NCI-H748 treated with DMSO at 0.1 percent for 48 hours (cell line): ENCODE measurements around the gene RGS6.

ENCODE experiments used
- DNase-seq: peaks from one replicate; lab custom pipeline; 2025; lab: John Stamatoyannopoulos, UW

Gene RGS6

DNA sequence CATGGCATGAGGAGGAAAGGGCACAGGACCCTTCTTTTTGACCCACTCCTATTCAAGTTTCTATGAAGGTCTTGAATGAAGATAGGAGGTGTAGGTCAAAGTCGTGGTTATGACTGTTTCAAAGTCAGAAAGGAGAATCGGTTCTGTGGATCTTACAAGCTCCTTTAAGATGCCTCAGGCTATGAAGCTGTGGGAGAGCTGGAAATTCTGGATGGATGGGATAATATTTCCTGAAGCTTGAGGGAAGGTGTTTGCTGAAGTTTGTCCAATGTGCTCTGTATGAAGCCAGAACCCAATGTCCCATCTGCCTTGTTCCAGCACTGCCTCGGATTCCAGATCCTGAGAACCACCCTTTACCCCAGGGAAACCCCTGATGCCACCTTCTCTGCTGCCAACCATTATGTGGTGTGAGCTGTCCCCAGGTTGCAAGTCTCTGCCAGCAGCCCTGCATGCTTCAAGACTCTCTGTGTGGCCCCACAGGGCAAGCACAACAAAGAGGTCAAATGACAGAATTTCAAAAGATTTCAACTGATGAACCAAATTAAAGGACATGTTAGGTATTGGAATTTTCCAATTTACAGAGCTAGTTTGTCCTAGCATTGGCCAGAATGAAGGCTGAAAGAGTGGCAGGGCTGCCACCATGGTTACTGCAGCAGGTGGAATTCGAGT lies 472.0 kb downstream of the RGS6 start:
- DNase-seq = no peak

DNA sequence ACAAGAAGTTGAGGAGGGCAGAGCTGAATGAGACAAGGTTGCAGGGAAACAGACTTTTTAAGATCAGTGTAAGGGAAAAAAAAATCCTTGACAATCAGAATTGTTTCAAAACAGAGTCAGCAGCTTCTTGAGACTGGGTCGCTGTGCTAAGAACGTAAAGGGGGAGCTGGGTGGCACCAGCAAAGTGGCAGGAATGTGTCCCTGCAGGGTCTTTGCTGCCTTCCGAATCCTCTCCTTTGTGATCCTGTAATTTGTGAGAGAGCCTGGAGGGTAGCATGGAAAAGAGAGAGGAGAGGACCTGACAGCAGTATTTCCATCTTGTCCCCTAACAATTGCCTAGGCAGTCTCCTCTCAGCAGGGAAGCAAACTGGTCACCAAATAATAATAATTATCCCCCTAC lies 472.8 kb downstream of the RGS6 start:
- no peak for DNase-seq

DNA sequence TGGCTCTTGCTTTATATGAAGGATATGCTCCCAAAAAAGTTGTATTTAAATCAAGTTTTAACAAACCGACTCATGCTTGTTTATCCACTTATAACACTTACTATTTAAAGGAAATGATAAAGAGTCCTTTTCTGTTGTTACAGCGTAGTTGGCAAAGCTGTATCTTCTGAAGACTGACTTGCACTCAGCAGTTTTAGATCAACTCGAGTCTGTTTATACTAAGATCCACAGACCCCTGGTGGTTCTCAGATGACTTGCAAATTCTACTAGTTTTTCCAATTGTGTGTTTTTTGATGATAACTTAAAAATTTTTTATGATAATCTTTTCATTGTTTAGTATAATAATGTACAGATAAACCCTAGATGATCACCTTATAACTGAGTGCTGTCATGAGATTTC lies 475.8 kb downstream of the RGS6 start:
- DNase-seq = no peak

DNA sequence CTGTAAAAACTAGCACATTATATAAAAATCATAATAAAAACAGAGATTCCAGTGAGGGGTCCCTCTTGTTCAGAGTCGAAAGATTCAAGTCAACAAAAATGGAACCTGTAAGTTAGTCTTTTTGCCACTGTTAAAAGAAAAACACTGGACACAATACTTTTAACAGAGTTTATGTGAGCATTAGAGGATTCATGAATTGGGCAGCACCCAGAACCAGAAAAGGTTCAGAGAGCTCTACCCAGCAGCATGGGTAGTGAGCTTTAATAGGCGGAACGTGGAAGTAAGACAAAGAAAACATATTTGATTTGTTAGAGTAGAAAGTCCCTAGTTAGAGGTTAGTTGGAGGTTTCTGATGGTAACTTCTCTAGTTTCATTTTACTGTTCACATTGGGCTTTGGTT lies 476.8 kb downstream of the RGS6 start:
- DNase-seq = no peak

DNA sequence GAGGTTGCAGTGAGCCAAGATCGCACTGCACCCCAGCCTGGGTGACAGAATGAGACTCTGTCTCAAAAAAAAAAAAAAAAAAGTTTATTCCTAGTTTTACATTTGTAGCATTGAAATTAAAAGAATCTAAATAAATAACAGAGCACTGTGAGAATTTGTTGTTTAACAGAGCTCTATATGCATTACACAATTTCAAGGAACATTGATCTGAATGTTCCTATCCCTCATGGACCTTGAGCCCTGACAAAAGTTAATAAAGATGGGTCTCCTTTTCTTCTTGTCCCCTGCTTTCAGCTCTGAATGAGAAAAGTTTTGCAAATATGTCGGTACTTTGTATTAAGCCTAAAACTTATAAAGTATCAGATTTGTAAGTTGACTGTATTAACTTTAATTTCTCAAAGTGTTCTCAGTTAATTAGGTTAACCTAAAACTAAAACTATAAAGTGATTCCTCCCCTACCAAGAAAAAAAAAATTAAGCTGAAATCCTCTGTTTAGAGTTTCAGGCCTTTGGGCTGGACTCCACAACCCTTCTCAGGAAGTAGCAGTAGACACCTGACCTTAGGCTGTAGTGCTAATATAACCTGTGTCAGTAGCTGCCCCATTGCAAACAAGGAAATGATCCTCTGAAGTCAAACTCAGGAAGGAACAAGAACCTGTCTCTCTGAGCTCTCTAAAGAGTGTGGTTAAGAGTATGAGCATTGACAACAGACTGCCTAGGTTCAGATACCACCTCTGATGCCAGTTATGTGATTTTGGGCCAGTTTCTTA lies 484.0 kb downstream of the RGS6 start:
- no peak for DNase-seq

DNA sequence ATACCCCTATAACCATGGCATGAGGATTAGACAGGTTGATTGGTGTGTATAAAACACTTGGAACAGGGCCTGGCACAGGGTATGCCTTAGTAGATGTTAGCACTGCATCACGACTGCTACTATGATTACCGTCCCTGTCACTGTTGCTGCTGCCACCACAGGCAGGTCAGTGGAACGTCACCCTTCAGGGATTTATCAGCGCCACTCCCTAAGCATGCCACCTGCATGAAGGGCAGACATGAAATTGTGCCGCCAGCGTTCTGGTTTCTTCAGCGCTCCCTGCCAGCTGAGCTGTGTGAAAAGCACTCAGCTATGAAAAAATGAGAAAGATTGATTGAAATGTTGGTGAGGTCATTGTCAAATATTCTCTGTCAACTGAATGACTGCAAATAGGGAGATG lies 484.7 kb downstream of the RGS6 start:
- DNase-seq = peak; percentile 40

DNA sequence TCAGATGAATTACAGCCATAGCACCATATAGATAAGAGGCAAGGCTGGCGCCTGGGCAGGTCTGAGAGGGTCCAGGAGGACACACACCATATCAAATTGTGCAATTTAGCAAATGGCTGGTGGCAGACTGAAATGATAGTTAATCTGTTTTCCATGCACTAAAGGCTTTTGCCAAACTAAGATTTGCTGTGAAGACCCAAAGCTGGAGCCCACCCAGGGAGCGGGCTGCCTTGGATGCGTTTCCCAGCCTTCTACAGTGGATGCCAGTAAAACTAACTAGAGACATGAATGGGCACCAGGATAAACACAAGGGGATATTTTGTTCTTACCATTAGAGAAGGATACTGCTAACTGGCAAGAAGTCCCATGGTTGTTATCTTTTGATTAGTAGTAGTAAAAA lies 486.6 kb downstream of the RGS6 start:
- no peak for DNase-seq

DNA sequence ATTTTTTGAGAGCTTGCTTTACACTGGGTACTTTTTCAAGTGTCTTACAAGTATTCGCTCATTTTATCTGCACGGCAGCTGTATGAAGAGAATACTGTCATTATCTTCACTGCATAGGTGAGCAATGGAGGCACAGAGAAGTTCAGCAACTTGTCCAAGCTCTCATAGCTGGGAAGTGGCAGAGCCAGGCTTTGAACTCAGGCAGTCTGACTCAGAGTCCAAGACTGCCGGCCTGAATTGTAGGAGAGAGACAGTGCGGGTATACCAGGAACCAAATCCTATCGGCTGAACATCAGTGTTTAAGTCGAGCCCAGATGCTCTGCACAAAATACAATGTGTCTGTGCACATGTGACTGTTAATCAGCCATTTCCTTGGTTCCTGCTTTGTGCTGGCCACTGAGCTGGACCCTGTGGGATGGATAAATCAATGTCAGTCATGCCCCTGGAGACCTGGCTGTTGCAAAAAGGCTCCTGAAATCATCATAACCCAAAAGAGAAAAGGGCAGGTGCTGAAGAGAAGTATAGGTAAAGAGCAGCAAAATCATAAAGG lies 487.1 kb downstream of the RGS6 start:
- DNase-seq = no peak

DNA sequence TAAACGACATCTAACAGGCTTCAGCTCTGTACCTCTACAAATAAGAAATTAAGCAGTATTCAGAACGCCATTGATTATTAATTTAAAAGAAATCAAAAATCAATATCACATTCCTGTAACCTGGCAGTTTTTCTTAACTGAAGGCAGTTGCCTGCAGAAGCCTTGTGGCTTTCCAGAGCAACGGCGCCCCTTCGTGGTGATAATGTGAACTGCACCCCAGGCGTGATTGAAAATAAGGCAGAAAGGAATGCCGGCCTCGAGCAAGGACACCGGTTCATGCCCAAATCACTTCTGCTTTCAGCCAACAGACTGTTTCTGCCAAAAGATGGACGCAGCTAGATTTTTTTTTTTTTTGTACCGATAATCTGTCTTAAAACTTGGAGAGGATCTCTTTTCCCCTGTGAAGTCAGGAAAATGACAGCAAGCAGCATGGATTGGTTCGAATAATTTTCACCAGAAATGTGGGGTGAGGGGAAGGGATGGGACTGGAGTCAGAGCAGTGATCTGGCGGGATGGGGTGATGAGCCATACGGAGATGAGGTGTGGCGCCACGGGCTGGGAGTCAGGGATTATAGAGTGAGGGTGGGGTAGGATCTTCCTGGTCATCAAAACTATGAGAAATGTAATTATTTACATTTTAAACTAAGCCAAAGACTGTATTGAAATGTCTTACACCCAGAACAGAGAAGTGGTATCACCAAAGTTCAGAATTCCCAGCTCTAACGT lies 488.7 kb downstream of the RGS6 start:
- DNase-seq = peak; percentile 56

DNA sequence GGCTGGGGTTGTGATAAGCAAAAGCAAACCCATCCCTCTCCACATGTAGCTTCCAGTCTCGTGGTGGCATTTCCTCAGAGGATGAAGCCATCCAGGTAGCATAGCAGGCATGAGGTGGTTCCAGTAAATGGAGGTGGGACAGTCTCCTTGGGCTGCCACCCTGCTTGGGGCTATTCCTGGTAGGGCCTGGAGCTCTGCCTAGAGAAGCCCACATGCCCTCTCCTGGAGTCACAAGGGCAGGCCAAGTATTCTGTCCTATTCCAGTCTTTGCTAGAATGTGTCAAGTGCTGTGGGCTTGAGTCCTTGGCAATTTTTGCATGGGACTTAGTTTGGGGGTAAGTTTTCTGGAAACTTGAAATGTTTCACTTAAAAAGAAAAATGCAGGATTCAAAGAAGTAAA lies 491.7 kb downstream of the RGS6 start:
- no peak for DNase-seq

DNA sequence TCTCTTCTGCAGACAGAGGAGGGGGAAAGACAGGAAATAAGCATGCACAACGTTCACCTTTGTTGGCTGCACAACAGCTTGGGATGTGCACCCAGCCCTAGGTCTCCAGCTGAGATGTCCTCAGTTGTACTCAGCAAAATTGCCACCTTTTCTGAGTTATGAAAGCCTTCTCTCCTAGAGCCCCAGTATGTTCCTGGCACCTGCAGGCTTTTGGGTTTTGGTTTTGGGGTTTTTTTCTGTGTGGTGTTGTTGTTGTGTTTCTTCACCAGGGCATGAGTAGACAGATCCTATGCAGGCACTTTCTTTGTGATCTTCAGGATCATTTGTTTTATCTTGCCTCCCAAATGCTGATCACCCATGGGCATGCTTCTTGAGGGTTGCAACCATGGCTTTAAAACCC lies 498.2 kb downstream of the RGS6 start:
- DNase-seq = no peak

DNA sequence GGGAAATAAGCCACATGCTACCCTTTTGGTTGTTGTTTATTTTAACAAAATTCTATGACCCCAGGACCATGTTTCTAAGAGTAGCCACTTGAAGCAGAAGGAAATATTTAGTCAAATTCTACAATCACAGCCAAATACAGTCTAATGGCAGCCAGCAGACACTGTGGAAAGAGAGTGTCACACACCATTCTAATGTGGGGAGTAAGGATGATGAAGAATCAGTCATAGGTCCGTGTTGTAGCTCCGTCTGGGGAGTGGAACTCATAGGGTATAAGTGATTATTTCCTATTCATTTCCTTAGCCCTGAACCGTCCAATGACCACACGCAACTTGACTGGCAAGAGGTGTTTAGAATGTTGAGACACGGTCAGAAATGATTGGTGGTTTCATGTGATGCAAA lies 500.5 kb downstream of the RGS6 start:
- DNase-seq = no peak

DNA sequence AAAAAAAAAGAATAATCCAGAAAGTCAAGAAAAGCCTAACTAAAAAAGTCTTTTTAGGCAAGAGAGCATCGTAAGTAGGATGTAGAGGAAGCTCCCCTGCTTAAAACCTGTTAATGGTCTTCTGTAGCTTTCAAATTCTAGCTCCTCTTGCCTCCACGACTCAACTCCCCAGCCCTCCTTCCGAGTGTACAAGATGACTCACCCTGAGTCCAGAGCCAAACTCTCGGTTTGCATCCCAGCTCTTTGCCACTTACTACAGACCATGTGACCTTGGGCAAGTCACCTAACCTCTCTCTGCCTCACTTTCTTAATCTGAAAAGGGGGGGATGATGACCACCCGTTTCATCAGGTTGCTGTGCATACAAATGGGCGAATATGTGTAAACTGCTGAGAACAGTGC lies 501.3 kb downstream of the RGS6 start:
- no peak for DNase-seq

DNA sequence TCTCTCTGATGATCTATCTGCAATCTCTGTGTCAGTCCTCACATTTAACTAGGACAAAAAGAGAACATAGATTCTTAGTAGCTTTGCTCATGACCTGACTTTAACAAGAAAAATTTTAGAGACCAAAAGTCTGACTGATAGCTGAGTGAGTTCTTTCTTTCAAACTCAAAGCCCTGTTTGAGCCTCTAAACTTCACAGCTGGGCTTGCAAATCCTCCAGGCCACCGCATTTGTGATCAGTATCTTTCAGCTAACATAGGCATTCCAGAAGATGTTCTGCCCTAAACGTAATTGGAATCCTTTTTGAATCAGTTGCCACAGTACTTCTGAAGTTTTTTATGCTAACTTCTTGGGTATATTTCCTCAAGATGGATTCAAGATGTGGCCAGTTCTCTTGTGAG lies 502.6 kb downstream of the RGS6 start:
- no peak for DNase-seq

DNA sequence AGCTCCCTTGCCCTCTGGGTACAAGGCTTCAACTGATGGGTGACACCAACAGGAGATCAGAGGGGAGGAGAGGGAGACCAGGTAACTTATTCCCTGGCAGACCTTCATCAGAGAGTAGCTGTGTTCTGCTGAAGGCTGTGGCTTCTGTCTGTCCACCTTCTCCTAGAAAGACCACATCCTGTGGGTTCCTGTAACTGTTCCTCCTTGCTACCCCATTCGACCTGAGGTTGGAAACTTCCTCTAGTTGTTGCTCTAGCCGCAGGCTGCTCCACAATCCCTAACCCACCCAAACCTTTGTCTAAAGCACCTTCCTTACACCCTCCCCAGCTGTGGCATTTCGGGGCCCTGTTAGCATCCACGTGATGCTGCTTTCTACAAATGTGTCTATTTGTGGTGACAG lies 507.5 kb downstream of the RGS6 start:
- DNase-seq = no peak

DNA sequence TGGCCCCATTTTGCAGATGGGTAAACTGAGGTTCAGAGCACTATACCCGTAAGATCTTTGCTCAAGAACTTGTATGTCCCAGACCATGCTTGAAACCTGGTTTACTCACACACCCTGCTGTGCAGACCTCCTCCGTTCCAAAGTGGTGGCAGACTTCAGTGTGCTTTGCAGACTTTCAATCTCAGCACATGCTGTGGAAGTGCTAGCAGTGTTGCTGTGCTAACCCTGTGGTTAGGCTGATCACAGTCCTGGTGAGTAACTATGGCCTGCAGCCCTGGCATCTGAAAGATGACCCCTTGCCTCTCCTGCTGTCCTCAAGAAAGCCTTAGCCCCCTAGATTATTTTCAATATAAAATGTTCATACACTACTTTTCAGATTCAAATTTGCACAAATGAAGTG lies 511.0 kb downstream of the RGS6 start:
- DNase-seq = no peak

DNA sequence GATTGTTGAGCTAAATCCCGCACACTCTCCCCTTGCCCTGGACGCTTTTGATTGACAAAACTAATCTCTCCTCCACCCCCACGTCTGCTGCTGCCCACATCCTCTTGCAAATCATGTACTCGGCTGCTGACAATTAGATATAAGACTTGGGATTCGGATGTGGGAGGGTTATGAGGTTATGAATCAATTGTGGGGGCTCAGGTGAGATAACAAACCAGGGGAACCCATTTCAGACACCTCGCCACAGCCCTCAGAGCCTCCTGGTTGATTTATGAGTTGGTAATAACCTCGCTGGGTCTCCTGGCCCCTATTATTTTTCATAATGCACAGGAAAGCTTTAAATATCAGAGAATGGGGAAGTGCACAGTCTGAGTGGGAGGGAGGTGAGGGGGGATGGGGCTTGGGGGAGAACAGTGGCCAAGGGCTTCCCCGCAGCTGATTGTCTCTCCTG lies 511.8 kb downstream of the RGS6 start:
- no peak for DNase-seq

DNA sequence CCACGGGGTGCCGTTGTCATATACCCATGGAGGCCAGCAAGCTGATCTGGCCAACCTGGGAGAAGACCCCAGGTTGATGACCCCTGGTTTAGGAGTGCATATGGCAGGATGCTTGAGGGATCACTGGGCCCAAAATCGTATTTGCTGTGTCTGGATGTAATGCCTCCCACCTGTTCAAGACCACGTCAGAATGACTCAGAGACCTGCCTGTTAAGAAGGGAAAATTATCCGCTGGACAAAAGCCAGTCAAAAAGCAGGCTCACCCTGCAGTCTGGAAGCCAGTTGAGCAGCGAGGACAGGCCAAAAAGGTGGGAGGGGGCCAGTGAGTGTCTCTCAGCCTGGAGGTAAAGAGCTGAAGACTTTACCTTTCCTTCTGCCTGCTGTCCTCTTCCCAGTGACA lies 512.5 kb downstream of the RGS6 start:
- DNase-seq = no peak

DNA sequence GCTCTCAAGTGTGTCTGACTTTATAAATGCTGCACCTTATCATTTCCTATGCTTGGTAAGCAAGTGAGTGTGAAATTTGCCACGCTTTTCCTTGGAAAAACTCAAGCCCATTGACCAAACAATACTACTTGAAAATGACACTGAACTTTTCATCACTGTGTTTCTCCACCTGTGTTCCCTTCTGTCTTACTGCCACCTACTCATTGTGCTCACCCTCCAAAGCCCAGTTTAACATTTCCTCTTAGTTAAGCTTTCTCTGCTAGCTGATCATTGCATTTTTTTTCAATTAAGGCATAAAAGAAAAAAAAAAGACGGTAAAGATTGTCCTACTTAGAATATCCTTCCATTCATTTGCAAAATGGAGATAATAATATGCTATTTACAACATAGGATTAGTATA lies 516.0 kb downstream of the RGS6 start:
- DNase-seq = no peak

DNA sequence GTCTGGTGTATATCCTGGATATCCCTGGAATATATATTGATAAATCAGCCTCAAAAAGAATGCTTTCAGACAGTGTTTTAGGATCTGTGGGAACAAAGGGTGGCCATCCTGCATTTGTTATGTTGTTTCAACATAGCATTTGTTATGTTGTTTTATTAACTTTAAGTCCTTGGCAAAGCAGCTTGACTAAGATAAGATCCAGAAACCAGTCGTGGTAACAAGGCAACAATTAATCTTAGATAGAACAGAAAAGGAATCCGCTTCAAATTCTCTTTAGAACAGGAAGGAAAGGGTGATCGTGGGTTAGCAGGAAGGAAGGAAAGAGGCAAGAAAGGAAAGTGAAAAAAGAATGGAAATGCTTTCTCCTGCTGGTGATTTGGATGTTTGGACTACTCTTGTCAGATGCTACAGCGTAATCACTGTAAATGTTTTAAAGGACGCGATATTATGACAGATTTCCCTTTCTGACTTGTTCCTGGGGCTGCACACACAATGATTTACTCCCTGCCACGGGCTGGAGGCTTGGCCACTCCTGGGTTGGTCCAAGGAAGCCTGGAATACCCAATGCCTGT lies 518.3 kb downstream of the RGS6 start:
- no peak for DNase-seq

DNA sequence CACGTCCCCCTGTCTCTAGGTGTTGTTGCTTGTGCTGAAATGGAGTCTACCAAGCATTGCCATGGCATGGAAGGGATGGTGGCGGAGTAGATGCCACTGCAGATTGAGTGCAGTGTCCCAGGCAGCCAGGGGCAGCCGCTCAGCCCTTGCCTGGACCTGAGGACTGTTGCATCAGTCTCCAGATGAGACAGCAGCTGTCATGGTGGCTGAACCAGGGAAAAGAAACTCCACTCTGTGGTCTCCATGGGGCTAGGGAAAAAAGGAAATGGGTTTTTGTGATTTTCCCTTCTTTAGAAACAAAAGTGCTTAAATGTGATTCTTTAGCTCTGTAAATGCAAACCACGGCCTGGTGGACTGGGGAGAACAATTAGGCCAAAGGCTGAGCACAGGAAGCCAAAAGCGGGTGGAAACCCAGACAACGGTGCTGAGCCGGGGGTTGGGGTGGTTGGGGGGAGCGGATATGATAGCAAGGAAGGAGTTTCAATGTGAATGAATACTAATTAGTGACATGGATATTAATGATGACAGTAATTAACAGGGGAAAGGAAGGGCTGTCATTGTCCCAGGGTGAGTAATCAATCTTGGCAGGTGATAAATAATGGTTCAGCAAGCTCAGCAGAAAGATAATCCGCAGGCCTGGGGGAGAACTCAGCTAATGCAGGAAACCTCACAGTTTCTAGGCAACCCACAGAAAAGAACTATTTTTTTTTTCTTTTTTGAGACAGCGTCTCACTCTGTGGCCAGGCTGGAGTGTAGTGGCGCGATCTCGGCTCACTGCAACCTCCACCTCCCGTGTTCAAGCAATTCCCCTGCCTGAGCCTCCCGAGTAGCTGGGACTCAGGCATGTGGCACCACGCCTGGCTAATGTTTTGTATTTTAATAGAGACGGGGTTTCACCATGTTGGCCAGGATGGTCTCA lies 519.1 kb downstream of the RGS6 start:
- no peak for DNase-seq
